ENCODE measurements around the gene GAPDH.
"Not testable (repeated sequence)": the region's sequence is repeated elsewhere in the genome, so short reads cannot be mapped to it uniquely, and the experiment has no call there.

GAPDH gene

GRCh38 chr12:6494968-6495367, 39.3 kb upstream of the GAPDH start:
- peak overlapping the region; percentile 99 for H3K4me3 ChIP-seq (ENCODE audit: low read depth, low read length)
- no peak for DNase-seq (ENCODE audit: low read depth)
- TF ChIP-seq, protein P1, sequence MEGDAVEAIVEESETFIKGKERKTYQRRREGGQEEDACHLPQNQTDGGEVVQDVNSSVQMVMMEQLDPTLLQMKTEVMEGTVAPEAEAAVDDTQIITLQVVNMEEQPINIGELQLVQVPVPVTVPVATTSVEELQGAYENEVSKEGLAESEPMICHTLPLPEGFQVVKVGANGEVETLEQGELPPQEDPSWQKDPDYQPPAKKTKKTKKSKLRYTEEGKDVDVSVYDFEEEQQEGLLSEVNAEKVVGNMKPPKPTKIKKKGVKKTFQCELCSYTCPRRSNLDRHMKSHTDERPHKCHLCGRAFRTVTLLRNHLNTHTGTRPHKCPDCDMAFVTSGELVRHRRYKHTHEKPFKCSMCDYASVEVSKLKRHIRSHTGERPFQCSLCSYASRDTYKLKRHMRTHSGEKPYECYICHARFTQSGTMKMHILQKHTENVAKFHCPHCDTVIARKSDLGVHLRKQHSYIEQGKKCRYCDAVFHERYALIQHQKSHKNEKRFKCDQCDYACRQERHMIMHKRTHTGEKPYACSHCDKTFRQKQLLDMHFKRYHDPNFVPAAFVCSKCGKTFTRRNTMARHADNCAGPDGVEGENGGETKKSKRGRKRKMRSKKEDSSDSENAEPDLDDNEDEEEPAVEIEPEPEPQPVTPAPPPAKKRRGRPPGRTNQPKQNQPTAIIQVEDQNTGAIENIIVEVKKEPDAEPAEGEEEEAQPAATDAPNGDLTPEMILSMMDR (IDR thresholded peaks at IDR 0.05; ENCODE audit: control insufficient read depth, extremely low read depth, insufficient read depth), result no peak

DNA sequence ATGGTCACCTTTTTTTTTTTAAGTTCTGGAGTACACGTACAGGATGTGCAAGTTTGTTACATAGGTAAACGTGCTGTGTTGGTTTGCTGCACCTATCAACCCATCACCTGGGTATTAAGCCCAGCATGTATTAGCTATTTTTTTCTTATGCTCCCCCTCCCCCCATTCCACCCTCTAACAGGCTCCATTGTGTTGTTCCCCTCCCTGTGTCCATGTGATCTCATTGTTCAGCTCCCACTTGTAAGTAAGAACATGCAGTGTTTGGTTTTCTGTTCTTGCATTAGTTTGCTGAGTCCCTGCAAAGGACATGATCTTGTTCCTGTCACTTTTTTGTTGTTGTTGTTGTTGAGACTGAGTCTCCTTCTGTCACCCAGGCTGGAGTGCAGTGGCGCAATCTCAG, 37.0 kb upstream of the GAPDH start:
- not testable (repeated sequence) for H3K4me3 ChIP-seq (ENCODE audit: low read depth, low read length); DNase-seq (ENCODE audit: low read depth)

DNA sequence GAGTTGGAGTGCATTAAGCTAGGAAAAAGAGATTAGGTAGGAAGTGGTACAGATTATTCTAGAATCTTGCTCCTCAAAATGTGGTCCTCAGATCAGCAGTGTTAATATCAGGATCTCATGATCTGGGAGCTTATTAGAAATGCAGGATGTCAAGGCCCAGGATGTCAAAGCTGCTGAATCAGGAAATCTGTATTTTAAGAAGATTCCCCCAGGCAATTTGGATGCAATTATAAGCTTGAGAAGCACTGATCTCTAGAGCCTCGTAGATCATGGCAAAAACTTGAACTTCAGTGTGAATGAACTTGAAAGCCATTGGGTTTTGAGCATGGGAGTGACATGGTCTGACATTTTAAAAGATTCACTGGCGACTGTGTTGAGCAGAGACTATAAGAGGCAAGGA, 33.9 kb upstream of the GAPDH start:
- no peak overlapping the region for H3K4me3 ChIP-seq (ENCODE audit: low read depth, low read length)
- TF ChIP-seq, protein P1 (IDR thresholded peaks at IDR 0.05; ENCODE audit: control insufficient read depth, extremely low read depth, insufficient read depth), result no peak
- DNase-seq (ENCODE audit: low read depth), result no peak

DNA sequence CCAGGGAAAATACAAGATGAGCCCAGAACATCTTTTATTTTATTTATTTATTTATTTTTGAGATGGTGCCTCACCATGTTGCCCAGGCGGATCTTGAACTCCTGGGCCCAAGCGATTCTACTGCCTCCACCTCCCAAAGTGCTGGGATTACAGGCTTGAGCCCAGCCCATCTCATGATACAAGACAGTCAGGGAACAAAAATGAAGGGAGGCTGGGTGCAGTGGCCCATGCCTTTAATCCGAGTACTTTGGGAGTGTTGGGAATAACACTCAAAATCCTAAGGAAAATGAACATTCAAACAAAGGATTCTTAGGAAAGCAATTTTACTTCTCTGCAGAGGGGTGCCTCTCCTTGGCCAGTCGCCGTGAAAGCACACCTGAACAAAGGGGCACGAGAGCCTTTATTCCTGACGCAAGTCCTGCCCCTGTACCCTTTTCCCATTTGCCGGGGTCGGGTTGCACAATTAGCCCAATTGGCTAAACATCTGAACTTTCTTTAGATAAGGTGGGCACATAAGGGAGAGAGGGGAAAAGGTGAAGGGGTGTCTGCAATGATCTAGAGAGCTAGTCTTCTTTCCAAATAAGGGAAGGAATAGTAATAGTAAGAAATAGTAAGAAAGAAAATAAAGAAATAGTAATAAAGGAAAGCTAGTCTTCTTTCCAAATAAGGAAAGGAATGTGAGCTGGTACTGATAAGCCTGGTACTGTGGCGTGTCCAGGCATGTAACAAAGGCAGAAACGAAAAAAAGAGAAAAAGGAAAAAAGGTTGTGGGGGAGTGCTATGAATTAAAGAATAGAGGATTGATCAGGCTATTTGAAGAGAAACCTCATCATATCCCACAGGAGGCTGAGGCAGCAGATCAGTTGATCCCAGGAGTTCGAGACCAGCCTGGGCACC, 27.0 kb upstream of the GAPDH start:
- TF ChIP-seq, protein P1 (IDR thresholded peaks at IDR 0.05; ENCODE audit: control insufficient read depth, extremely low read depth, insufficient read depth), result no peak
- no peak for DNase-seq (ENCODE audit: low read depth)
- no peak overlapping the region for H3K4me3 ChIP-seq (ENCODE audit: low read depth, low read length)

DNA sequence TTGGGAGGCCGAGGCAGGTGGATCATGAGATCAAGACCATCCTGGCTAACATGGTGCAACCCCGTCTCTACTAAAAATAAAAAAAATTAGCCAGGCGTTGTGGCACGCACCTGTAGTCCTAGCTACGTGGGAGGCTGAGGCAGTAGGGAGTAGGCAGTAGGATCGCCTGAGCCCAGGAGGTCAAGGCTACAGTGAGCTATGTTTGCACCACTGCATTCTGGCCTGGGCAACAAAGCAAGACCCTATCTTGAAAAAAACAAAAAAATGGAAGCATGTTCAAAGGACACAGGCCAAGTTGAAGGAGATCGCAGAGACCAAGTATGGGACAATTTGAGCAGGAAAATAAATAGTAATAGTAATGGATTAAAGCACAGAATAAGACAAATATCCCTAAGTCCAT, 26.2 kb upstream of the GAPDH start:
- DNase-seq (ENCODE audit: low read depth), result no peak
- TF ChIP-seq, protein P1 (IDR thresholded peaks at IDR 0.05; ENCODE audit: control insufficient read depth, extremely low read depth, insufficient read depth), result no peak

DNA sequence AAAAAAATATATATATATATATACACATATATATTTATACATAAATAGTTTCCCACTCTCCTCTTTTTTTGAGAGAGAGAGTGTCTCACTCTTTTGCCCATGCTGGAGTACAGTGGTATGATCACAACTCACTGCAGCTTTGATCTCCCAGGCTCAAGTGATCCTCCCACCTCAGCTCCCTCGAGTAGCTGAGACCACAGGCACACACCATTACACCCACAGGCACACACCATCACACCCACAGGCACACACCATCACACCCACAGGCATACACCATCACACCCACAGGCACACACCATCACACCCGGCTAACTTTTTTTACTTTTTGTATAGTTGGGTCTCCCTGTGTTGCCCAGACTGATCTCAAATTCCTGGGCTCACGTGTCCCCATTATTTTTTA, 14.1 kb upstream of the GAPDH start:
- no peak overlapping the region for H3K4me3 ChIP-seq (ENCODE audit: low read depth, low read length)
- TF ChIP-seq, protein P1 (IDR thresholded peaks at IDR 0.05; ENCODE audit: control insufficient read depth, extremely low read depth, insufficient read depth), result no peak
- no peak for DNase-seq (ENCODE audit: low read depth)

More for the DNA sequence above, 26.2 kb upstream of the GAPDH start:
- H3K4me3 ChIP-seq (ENCODE audit: low read depth, low read length), result no peak overlapping the region

- TF ChIP-seq, protein P1 (IDR thresholded peaks at IDR 0.05; ENCODE audit: control insufficient read depth, extremely low read depth, insufficient read depth), result no peak
- no peak for DNase-seq (ENCODE audit: low read depth)
- H3K4me3 ChIP-seq (ENCODE audit: low read depth, low read length), result no peak overlapping the region
Measured at GRCh38 chr12:6522193-6522592, 12.1 kb upstream of the GAPDH start.
